Kidney capillary endothelial cell (primary cell): ENCODE results near the gene TMEM214.

Source experiments
- DNase-seq: peaks from one replicate; pipeline ENCODE4 v3.0.0-alpha.2; 2018; ENCODE audit warnings: low spot score

The TMEM214 gene

DNA sequence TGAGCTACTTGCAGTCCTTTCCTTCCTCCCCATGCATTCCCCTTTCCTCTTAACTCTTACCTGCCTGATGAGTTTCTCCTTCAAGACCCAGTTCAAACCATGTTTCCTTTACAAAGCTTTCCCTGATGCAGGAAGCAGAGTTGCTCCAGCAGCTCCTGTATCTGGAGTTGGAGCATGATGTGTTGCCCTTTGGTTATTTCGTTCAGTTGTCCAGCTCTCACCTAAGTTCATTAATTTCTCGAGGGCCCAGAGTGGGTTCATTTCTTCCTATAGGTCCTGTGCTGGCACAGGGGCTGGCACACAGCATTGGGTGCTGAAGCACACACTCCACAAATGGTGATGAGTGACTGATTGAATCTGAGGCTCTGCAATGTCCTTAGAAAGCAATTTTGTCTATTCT lies 23.0 kb upstream of the TMEM214 start:
- DNase-seq, result no peak

DNA sequence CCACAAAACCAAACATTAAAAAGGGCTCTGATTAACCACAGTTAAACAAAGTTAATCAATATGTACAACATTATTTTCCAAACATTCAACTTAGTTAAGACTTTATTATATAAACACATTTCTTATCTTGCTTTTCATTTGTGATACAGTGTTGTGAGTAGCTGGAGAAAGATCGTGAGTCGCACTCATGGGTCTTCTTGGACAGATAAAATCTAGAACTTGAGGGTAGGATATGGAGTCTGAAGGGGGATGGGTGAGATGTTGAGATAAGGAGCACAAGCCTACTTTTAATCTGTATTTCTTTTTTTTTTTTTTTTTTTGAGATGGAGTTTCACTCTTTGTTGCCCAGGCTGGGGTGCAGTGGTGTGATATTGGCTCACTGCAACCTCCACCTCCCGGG lies 22.6 kb upstream of the TMEM214 start:
- no peak for DNase-seq

DNA sequence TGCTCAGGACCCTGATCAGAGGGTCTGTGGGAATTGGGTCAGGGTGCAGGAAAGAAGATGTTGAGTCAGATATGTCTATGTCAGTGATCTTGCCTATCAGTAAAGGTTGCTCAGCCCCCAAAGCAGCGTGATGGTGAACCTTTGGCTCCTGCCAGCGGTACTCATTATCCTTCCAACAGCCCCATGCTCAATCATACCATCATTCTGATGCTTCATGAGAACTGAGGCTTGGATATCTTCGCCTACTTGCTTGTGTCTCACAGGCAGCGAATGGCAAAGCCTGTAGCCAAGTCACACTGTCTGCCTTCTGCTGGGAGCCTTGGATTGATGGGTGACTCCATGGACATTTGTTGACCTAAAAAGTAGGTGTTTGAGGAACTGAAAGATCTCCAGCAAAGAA lies 19.0 kb upstream of the TMEM214 start:
- DNase-seq, result no peak

DNA sequence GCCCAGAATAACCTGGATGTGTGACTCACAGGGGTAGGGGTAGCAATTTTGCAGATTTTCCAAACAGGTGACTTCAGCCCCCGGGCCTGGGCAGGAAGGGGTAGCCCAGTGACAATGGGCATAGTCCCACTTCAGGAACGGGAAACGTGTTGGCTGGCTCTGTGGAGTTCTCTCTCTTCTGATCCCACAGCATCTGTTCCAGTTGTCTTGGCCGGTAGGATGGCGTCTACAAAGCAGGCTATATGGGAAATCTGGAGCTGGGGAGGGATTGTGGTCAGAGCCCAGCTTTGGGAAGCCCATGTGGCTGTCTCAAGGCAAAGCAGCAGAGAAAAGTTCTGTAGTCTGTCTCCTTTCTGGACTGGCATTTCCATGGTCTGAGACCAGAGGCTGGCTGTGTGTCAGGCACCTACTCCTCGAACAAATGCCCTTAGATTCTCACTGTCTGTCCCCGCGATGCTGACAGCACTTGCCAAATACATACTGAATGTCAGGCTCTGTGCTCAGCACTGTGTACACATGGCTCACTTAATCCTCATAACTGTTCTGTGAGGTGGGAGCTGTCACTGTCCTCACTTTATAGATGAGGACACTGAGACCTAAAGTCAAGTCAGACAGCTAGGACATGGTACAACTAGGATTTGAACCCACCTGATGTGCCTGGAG lies 17.9 kb upstream of the TMEM214 start:
- DNase-seq, result no peak

DNA sequence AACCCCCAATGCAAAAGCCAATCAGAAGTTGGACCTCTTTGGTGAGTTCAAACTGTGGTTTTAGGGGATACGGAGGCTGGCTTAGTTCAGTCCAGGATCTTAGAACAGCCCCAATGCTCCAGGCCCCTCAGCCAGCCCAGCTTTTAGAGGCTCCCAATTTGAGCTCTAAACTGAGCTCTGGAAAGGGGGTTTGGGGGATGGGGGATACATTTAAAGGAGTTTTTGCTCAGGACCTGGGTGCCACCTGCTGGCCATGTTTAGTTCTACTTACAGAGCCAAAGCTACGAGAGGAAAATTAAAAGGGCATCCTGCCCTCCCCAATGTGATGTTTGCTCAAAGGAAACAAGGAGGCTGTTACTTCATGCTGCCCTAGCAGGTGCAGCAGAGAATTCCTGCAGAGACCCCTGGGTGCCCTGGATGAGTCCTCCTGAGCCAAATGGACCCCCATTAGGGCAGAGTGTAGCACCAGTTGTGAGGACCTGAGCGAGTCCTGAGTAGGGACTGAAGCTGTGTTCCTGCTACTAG lies 15.9 kb upstream of the TMEM214 start:
- no peak for DNase-seq

DNA sequence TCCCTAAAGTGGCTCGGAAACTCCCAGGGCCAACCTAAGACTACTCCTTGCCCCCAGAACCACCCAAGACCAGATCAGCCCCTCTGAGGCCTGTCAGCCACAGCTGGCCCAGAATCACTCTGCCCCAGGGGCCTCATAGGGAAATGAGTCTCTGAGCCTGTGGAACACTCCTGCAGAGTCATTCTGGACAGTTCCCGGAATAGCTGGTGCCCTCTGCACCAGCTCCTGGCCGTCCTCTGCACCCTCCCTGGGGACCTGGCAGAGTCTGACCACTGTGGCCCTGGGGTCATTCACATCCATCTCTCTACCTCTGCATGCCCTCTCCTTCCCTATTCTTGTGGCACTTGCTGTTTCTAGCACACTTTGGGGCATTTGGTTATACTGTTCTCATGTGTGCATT lies 14.6 kb upstream of the TMEM214 start:
- DNase-seq, result no peak

DNA sequence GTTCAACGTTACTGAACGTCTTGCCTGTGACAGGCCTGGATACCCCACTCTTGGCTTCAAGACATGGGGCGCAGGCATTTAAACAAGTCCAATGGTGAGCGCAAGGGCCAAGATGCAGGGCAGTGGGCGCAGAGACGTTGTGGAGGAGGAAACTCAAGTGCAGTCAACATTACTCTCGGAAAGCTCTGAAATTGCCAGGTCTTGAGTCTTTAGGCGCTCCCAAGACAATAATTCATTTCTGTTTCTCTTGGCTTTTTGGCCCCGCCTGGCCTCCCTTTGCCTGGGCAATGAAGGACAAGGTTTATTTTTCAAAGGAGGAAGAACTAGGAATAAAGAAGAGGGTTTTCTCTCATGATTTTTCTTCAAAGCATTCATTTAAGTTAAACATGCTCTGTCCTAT lies 13.3 kb upstream of the TMEM214 start:
- no peak for DNase-seq

DNA sequence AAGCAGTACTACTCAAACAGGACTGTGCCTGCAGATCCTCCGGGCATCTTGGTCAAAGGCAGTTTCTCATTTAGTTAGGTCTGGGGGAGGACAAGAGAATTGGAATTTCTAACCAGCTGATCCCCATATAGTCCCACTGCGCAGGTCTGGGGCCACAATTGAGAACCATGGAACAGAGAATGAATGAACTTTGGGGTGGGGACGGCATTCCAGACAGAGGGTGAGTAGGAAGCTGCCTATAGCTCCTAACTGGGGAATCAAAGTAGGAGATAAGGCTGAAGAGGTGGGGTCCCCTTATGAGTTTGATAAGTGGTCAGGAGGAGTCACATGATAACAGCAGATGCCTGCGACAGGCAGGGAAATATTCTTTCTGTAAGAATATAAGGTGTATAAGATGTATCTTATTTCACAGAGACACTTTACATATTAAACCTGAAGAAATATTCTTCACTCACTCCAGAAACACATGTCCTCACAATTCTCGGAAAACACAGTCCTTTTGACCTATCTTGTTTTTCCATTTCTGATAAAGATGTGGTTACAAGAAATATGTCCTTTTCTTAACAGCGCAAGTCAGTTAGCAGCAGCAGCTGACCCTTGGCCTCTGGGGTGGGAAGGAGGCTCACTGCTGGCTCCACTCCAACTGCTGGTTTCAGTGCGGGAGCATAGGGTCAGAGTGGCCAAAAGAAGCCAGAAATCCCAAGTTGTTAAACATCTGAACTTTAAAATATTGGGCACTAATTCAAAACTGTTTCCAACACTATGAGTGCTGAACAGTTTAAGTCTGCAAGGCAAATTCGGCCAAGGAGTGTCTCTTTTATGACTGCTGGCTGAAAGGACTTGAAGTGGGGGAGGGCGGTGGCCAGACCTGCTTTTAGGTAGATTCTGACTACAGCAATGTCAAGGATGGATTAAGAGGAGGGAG lies 12.6 kb upstream of the TMEM214 start:
- no peak for DNase-seq

DNA sequence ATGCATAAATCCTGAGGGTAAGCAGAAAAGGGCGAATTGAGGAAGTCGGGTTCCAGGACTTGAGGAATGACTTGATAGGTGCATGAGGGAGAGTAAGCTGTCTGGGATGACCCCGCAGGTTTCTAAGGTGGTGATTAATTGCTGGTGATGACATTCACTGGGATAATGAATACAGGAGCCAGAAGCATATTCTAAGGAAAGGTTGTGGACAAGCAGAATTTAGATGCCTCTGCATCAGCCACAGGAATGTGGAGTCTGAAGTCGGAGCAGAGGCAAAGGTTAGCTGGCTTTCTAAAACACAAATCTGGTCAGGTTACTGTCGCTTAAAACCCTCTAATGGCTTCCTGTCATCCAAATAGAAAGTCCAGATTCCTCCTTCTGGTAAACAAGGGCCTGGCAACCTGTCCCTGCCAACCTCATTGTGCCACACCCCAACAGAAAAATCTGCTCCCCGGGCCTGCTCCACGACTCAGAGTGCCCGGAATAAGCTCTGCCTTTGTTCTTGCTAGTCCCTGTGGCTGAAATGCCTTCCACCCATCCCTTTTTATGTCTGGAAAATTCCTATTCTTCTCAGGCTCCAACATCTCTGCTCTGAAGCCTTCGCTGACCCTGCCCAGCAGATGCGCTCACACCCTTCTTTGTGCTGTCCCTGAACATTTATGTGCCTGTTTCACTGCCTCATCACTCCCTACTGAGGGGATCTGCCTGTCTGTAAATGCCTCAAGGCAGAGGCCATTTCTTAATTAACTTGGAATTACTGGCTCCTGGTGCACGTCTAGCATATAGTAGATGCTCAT lies 11.3 kb upstream of the TMEM214 start:
- DNase-seq, result no peak

DNA sequence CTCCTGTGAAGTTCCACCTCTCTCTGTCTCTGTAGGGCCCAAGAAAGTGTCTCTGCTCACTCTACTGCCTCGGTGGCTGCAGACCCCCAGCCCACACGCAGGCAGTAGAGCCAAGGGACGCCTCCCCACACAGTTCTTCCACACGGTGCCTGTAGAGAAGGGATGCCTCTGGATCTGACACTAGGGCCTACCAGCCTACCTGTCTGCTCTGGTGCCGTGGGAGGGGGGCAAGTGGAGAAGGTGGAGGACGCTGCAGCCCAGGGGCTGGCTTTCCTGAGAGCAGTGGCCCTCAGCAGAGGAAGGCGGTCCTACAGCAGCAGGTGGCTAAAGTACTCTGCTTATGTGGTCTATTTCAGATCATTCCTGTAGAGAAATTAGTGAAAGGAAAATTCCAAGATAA lies 9.0 kb upstream of the TMEM214 start:
- no peak for DNase-seq

DNA sequence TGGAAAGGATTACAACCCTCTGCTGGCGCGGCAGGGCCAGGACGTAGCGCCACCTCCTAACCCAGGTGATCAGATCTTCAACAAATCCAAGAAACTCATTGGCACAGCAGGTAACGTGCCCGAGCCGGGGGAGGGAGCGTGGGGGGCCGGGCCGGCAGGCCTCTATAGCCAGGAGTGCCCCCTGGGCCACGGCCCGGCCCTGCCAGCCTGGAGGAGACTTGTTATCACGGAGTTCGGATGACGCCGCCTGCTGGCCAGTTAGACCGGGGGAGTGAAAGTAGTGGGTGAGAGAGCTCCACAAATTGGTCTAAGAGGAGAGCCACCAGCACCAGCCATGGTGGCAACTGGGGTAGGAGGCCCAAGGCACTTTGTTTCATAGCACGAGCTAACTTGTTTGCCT lies 8.6 kb upstream of the TMEM214 start:
- DNase-seq, result no peak

DNA sequence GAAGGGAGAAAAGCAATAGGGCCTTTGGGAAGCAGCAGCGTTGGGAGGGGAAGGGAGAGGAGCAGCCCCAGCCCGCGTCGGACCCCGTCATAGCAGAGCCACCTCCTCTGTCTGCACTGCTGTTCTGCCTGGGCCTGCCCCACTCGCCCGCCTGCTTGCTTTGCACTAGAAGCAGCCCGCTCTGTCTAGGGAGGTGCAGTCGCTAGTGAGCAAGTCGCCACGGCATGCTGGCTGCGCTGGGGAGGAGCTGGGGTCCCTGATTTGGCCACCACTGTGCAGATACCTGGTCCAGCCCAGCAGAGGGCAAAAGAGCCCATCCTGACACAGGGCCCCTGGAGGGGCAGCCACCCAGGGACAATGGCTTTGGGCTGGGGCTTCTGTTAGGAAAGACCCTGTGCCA lies 8.0 kb upstream of the TMEM214 start:
- no peak for DNase-seq

DNA sequence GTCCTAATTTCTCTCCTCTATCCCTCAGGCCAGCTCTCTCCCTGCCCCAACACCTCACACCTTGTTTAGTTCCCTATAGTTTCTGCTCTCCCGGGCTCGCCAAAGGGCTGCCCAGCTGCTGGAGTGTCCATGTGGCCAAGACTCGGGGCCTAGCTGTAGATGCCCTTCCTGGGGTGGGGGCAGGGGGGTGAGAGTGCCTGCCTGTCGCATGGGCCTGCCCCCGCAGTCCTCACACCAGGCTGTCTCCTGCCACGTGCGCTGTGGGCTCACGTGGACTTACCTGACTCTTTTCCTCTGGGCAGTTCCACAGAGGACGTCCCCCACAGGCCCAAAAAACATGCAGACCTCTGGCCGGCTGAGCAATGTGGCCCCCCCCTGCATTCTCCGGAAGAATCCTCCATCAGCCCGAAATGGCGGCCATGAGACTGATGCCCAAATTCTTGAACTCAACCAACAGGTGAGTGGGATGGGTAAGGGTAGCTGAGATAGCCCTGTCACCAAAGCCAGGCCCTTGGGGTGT lies 7.4 kb upstream of the TMEM214 start:
- no peak for DNase-seq

DNA sequence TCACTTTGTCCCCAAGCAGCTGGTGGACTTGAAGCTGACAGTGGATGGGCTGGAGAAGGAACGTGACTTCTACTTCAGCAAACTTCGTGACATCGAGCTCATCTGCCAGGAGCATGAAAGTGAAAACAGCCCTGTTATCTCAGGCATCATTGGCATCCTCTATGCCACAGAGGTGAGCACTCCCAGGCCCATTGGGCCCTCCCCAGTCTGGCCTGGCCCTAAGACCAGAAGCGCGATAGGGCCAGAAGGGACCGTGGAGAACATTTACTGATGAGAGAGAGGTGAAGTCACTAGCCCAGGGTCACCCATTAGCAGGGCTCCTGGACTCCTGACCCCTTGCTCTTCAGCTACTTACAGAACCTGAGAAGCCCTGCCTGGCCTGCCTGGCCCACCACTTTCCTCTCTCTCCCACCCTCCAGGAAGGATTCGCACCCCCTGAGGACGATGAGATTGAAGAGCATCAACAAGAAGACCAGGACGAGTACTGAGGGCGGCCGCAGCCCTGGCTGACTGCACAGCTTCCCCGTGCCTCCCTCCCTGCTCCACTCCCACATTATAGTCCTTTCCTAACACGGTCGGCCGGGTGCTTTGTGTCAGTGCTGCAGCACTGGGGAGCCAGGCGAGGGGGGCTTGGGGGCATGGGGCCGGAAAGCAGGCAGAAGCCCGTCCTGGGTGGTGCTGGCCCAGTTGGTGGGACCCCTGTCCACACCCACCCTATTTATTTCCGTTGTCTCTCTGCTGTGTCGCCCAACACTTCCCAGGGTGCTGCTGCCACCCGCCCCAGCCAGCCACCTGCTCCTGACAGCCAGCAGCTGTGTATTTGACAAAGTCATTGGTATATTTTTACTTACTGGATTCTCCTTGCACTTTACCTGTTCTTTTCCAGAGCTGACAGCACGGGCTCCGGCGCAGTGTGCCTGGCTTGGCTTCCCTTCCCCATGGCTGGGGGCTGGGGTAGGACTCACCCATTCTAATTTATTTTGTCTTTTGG lies 6.6 kb upstream of the TMEM214 start:
- no peak for DNase-seq

DNA sequence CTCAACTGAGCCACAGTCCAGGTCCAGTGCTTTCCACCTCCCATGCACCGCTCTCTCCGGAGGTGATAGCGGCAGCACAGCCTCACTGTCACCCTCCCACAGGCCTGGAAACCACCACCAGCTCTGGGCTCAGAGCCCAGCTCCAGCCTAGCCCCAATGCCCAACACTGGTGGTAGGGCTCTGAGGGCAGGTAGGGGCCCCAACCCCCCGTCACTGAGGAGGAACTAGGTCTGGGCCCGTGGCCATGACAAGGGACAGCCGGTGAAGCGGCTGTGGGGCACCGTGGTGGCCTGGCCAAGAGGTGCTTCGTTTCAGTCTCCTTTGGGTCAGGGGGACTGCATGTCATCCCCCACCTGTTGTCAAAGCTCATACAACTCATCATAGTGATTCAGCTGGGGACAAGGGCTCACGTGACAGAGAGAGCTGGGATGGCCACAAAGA lies 5.5 kb upstream of the TMEM214 start:
- no peak for DNase-seq

DNA sequence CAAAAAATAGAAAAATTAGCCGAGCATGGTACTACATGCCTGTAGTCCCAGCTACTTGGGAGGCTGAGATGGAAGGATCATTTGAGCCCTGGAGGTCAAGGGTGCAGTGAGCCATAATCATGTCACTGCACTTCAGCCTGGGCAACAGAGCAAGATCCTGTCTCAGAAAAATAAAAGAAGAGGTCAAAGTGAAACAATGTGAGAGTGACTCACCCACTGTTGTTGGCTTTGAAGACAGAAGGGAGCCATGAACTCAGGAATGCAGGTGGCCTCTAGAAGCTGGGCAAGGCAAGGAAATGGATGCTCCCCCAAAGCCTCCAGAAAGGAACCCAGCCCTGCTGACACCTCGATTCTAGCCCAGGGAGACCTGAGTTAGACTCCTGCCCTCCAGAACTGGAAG lies 3.7 kb upstream of the TMEM214 start:
- DNase-seq, result no peak

DNA sequence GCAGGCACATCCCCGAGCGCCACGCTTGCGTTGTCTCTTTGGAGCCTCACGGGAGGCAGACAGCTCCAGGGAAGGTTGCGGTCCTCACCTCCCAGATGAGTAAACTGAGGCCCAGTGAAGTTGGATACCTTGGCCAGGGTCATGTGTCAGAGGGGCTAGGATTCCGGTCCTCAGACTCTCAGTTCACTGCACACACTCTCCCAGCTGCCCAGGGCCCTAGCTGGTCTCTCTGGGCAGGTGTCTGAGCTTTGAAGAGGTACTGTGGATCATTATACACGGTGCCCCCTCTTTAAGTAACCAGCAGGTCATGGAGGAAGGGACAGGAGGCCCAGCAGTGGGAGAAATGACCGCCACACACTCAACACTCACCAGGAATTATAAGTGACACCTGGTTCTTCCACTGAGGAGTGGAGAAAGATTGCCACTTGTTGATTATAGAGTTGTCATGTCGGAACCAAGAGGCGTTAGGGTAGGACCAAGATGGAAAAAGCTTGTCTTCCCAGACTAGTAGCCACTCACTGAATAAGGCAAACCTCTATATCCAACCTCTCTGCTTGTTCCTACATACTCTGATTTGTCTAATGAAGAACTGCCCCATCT lies 588 bp downstream of the TMEM214 start:
- no peak for DNase-seq

DNA sequence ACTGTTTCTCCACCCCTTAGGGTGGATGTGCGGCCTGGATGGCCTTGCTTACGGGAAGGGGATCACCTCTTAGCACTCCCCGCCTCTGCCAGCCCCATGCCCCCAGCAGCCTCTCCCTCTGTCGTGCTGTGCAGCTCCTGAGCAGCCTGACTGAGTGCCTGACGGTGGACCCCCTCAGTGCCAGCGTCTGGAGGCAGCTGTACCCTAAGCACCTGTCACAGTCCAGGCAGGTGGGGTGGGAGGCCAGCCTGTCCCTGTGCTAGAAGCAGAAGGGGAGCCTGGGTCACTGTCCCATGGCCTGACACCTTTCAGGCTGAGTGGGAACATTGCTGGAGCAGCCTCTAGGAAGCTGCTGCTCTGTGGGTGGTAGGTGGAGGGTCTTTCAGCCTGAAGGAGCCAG lies 5.2 kb downstream of the TMEM214 start:
- no peak for DNase-seq

DNA sequence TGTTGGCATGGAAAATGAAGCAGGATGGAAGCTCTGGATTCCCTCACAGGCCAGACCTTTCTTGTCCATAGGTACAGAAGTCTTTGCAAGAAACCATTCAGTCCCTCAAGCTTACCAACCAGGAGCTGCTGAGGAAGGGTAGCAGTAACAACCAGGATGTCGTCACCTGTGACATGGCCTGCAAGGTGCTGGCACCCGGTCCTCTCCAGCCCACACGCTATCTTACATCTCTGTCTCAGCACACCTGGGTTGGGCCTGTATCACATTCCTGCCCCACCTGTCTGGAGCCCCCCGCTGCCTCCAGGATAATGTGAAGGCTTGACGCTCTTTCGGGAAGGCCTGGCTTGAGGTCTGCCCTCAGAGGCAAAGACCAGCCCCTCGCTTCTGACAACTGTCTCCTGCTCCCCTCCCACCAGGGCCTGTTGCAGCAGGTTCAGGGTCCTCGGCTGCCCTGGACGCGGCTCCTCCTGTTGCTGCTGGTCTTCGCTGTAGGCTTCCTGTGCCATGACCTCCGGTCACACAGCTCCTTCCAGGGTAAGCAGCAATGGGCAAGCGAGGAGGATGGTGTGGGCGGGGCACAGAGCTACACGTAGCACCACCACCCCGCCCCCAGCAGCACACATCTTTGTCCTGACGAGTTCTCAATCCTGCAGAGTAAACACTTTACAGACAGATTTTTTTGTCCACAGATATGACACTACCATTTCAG lies 6.0 kb downstream of the TMEM214 start:
- no peak for DNase-seq

DNA sequence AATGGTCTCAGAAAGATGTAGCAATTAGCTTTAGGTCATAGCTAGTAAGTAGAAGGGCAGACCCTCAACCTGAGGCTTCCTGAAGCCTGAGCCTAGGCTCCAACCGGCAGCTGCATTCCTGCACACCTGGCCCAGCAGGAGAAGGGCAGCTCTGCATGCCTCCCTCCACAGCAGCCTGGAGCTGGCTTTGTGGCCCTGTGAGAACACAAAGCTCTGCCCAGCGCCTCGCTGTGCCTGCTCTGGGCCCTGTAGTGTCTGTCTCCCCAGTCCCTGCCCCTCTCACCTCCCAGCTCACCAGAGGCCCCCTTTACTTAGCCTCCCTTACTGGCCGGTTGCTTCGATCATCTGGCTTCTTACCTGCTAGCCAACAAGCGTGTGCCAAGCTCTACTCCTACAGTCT lies 6.7 kb downstream of the TMEM214 start:
- no peak for DNase-seq
